Measurements from ENCODE around the gene NDE1. TPM values are rescaled to one million over a fixed set of nuclear protein-coding genes. Genes with fewer than 3 reads are reported as not detected.

NDE1 gene, protein sequence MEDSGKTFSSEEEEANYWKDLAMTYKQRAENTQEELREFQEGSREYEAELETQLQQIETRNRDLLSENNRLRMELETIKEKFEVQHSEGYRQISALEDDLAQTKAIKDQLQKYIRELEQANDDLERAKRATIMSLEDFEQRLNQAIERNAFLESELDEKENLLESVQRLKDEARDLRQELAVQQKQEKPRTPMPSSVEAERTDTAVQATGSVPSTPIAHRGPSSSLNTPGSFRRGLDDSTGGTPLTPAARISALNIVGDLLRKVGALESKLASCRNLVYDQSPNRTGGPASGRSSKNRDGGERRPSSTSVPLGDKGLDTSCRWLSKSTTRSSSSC
- total RNA-seq (2022): 121 and 162 TPM in 2 replicates
- percentile 69 among the genes with signal in this experiment for Bru-seq, nascent RNA
- percentile 68 among the genes with signal in this experiment for BruChase-seq, experiment 1, labeled RNA remaining after a 6-hour chase
- percentile 65 among the genes with signal in this experiment for BruChase-seq, experiment 2, labeled RNA remaining after a 2-hour chase
- long read RNA-seq, transcript NDE1-201 (9 exons, 3,221 nt): major isoform, 7 of 42 reads
- long read RNA-seq, partial matches to known transcripts: 10 of 42 reads
- long read RNA-seq, other reads (novel, unspliced or antisense): 25 of 42 reads

DNA sequence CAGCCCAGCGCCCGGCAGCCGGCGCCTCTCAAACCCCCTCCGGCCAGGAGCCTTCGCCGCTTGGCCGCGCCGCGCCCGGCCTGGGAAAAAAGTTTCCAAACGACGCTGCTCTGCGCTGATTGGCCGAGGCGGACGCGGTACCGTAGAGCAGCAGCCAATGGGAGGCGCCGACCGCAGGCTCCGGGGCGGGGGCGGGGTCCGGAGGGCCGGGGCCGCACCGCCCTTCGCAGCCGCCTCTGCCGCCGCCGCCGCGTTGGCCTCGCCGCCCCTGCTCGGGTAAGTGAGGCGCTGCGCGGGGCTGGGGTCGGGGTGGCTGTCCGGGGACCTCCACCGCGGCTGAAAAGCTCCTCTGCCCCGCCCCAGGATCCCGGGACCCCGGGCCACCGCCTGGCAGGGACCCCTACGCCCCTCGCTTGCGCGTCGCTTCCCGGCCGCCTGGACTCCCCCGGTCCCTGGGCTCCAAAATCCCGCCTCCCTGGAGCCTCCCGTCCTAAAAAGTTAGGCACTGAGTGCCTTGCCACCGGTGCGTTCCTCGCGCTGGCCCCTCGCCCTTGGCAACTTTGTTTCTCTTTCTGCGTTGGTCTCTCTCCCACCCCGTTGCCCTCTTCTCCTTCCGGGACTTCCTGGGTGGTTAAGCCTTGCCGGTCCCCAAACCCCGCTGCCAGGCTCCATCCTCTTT lies at the start of gene NDE1:
Gene NDE1, plus strand, starts transcription at position 227 of the 679 bp plus-strand sequence. CDS start 14,534 bp downstream, outside the sequence.
- Mint-ChIP-seq H3K27ac (ENCODE audit: low read depth, unreplicated experiment) (peak within 1 kb of the TSS; percentile 96), H3K27me3 (ENCODE audit: insufficient read depth, unreplicated experiment) (no peaks in the 10 kb centered on the region), H3K4me3 (ENCODE audit: unreplicated experiment) (peak within 1 kb of the TSS; percentile 100), H3K9me3 (ENCODE audit: unreplicated experiment) (no peaks in the 10 kb centered on the region), H3K4me1 (ENCODE audit: insufficient read depth, unreplicated experiment) (peaks cover 8% of the 10 kb centered on the region), H3K36me3 (ENCODE audit: insufficient read depth, unreplicated experiment) (peaks cover 9% of the 10 kb centered on the region)
- intact Hi-C loops (cut with micrococcal nuclease): loop anchor here (2.0 kb wide), 1 partner anchor 55 kb away; no protein-coding TSS in a partner anchor
- POLR2A ChIA-PET: interaction anchor here (0.7 to 6.3 kb wide), 7 partner anchors 7 to 32 kb away, joined by 4 to 139 read pairs (median 6); partner anchors contain the start of gene MARF1
- TF ChIP-seq, protein P1, sequence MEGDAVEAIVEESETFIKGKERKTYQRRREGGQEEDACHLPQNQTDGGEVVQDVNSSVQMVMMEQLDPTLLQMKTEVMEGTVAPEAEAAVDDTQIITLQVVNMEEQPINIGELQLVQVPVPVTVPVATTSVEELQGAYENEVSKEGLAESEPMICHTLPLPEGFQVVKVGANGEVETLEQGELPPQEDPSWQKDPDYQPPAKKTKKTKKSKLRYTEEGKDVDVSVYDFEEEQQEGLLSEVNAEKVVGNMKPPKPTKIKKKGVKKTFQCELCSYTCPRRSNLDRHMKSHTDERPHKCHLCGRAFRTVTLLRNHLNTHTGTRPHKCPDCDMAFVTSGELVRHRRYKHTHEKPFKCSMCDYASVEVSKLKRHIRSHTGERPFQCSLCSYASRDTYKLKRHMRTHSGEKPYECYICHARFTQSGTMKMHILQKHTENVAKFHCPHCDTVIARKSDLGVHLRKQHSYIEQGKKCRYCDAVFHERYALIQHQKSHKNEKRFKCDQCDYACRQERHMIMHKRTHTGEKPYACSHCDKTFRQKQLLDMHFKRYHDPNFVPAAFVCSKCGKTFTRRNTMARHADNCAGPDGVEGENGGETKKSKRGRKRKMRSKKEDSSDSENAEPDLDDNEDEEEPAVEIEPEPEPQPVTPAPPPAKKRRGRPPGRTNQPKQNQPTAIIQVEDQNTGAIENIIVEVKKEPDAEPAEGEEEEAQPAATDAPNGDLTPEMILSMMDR (IDR thresholded peaks at IDR 0.05; ENCODE audit: unreplicated experiment): no peak
- BruUV-seq (replicated peaks): no TSS peak
- DNase-seq (ENCODE audit: unreplicated experiment): peak; percentile 90
- CTCF ChIA-PET: interaction anchor here (3.4 kb wide), 1 partner anchor 8 kb away, joined by 14 read pairs; the partner anchor contains the start of gene MARF1

DNA sequence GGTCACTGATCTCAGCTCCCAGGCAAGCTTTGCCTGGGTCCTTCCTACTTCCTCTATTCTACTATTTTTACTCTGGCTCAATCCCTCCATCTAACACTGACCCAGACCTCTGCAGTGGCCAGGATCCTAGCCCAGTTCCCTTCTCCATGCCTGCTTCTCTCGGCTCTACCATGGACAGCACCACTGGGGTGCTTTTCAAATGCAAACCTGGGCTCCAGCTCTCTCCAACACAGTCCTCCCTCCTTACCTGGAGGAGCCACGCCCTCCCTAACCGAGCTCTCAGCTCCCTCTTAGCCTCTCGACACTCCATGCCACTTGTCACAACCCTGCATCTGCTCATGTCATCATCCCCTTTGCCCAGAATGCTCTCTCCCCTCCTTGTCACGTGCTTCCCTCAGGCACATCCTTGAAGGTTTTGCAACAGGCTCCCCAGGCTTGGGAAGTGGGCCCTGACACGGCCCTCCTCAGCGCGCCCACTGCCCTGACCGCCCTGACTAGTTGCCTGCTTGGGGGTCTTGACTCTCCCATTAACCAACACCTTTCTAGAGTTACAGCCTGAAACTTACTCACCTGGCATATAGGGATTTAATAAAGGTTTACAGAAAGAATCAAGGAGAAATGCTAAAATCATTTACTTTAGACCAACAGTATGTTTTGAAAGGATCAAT lies 48.7 kb upstream of the NDE1 start:
- Mint-ChIP-seq H3K27me3 (ENCODE audit: insufficient read depth, unreplicated experiment) (no peaks in the 10 kb centered on the region), H3K9me3 (ENCODE audit: unreplicated experiment) (no peaks in the 10 kb centered on the region), H3K4me1 (ENCODE audit: insufficient read depth, unreplicated experiment) (no peaks in the 10 kb centered on the region), H3K27ac (ENCODE audit: low read depth, unreplicated experiment) (no peak overlapping the region), H3K36me3 (ENCODE audit: insufficient read depth, unreplicated experiment) (peaks cover 77% of the 10 kb centered on the region), H3K4me3 (ENCODE audit: unreplicated experiment) (no peak overlapping the region)
- ChIA-PET POLR2A (interaction anchor here (0.6 kb wide), 1 partner anchor 212 kb away, joined by 4 read pairs; no protein-coding TSS in a partner anchor), CTCF (no interaction called here)
- no peak for DNase-seq (ENCODE audit: unreplicated experiment)
- TF ChIP-seq, protein P1 (IDR thresholded peaks at IDR 0.05; ENCODE audit: unreplicated experiment): no peak
- BruUV-seq (replicated peaks): no TSS peak
- intact Hi-C loops (cut with micrococcal nuclease): no loop called here

DNA sequence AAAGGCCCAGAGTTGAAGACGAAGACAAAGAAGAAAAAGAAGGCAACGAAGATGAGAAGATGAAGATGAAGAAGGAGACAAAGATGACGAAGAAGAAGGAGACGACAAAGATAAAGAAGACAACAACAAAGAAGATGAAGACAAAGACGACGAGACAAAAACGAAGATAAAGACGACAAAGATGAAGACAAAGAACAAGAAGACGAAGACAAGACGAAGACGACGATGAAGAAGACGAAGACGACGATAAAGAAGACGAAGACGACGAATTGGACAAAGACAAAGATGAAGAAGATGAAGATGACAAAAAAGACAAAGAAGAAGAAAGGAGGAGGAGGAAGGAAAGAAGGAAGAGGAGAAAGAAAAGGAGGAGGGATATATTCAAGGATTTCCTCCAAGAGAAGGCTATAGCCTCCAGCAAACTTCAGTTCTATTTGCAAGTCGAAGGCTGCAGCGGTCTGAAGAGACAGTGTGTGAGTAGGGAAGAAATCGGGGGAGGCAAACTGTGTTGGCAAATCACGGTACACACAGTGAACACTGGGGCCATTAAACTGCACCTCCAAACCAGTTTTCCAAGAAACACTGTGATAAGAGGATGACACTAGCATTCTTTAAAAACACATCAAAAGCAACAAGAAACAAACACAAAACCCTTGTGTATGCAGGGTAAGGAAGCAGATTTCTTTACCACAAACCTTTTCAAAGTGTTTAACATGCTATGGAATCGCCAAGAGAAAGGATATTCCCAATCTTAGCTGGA lies 47.6 kb upstream of the NDE1 start:
- no peaks in the 10 kb centered on the region for H3K9me3 Mint-ChIP-seq (ENCODE audit: unreplicated experiment)
- POLR2A ChIA-PET: interaction anchor here (0.6 kb wide), 1 partner anchor 10 kb away, joined by 3 read pairs; no protein-coding TSS in a partner anchor

More for the DNA sequence above, 47.6 kb upstream of the NDE1 start:
- Mint-ChIP-seq H3K27me3 (ENCODE audit: insufficient read depth, unreplicated experiment) (no peaks in the 10 kb centered on the region), H3K27ac (ENCODE audit: low read depth, unreplicated experiment) (no peak overlapping the region), H3K4me1 (ENCODE audit: insufficient read depth, unreplicated experiment) (no peaks in the 10 kb centered on the region), H3K4me3 (ENCODE audit: unreplicated experiment) (no peak overlapping the region), H3K36me3 (ENCODE audit: insufficient read depth, unreplicated experiment) (peaks cover 66% of the 10 kb centered on the region)
- intact Hi-C loops (cut with micrococcal nuclease): no loop called here
- DNase-seq (ENCODE audit: unreplicated experiment): no peak
- TF ChIP-seq, protein P1 (IDR thresholded peaks at IDR 0.05; ENCODE audit: unreplicated experiment): no peak
- no TSS peak for BruUV-seq (replicated peaks)
- CTCF ChIA-PET: no interaction called here

Data from MCF 10A (cell line).